NCI-H524 treated with DMSO at 0.1 percent for 48 hours (cell line): ENCODE results near the gene RAB38.

ENCODE experiments used
- DNase-seq: peaks from one replicate; lab custom pipeline; 2025; lab: John Stamatoyannopoulos, UW

Gene RAB38

GRCh38 chr11:88103337-88104206 lies 71.7 kb downstream of the RAB38 start:
- DNase-seq, result peak; percentile 19

GRCh38 chr11:88102598-88102934 lies 72.7 kb downstream of the RAB38 start:
- no peak for DNase-seq

GRCh38 chr11:88101881-88102597 lies 73.2 kb downstream of the RAB38 start:
- DNase-seq, result no peak

GRCh38 chr11:88100151-88100550 lies 75.1 kb downstream of the RAB38 start:
- no peak for DNase-seq

- no peak for DNase-seq
Measured at GRCh38 chr11:88098289-88098688, 77.0 kb downstream of the RAB38 start.

- DNase-seq, result no peak
Measured at GRCh38 chr11:88089134-88089533, 86.1 kb downstream of the RAB38 start.

- DNase-seq, result no peak
Measured at GRCh38 chr11:88087337-88087736, 87.9 kb downstream of the RAB38 start.

- no peak for DNase-seq
Measured at GRCh38 chr11:88086297-88086696, 88.9 kb downstream of the RAB38 start.

- no peak for DNase-seq
Measured at GRCh38 chr11:88070437-88070836, 104.8 kb downstream of the RAB38 start.

GRCh38 chr11:88068848-88069554 lies 106.2 kb downstream of the RAB38 start:
- no peak for DNase-seq

GRCh38 chr11:88066090-88066489 lies 109.2 kb downstream of the RAB38 start:
- DNase-seq, result no peak

- no peak for DNase-seq
Measured at GRCh38 chr11:88064097-88064705, 111.0 kb downstream of the RAB38 start.
